GM19043 (cell line): Measurements from ENCODE around the gene COG3.

ENCODE experiments used
- ATAC-seq: cut with Tn5 transposase; IDR thresholded peaks from one replicate; pipeline ENCODE4 v1.9.1; 2021; ENCODE audit warnings: low read depth; ENCODE audit not compliant: unreplicated experiment

COG3 gene

DNA sequence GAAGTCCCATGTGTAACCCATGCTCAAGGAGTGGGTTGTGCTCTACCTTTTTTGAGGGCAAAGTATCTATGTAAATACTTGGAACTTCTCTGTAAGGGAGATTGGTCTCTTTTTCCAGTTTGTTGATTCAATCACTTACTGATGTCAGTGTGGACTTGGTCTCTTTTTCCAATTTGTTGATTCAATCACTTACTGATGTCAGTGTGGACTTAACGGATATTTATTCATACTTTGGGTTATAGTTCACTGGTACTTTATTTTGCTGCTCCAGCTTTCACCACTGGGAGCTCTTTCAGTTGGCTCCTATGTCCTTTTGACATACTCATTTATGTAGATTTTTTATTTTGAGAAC lies 36.4 kb downstream of the COG3 start:
- no peak for ATAC-seq

DNA sequence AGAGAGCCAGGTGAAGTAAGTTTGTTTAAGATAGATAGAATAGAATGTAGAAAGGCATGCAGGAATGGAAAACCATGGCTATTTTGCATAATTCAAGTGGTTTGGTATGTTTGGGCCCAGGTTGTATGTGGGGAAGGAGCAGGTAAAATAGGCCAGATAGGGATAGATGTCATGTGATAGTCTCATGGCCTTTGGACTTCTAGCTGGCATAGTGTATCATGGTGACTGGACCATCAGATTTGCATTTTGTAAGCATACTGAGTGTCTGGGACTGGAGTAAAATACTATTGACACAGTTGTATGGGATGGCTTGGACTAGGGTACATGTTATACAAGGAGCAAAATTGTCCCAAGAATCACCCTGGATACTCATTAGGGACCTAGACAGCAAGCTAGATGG lies 38.9 kb downstream of the COG3 start:
- no peak for ATAC-seq

DNA sequence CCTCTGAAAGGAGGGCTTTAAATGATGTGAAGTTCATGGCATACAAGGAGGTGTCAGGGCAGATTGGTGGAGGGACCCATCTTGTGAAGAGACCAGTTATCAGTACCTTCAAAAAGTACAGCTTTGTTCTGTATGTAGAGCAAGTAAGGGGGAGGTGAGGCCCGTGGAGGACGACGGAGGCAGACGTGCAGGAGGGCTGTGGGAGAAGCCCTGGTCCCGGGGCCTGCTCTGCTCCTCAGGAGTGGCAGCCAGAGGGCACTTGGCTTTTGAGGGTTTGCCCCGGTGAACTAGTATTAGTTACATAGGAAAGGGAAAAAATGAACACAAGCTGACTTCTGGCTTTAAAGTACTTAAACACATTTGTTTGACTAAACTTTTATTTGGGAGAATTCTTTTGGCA lies 42.1 kb downstream of the COG3 start:
- ATAC-seq: no peak

DNA sequence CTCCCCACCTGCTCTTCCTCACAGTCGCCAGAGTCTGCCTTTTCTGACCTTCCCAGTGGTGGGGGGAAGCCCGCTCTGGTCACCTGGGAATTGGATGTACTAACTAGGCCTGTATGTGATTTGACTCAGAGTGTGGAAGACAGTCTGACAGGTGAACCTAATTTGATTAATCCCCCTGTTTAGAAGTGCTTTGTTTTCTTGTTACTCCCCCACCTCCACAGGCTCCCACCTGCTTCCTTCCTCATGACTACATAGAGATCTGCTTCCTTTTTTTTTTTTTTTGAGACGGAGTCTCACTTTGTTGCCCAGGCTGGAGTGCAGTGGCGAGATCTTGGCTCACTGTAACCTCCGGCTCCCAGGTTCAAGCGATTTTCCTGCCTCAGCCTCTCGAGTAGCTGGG lies 44.0 kb downstream of the COG3 start:
- no peak for ATAC-seq

DNA sequence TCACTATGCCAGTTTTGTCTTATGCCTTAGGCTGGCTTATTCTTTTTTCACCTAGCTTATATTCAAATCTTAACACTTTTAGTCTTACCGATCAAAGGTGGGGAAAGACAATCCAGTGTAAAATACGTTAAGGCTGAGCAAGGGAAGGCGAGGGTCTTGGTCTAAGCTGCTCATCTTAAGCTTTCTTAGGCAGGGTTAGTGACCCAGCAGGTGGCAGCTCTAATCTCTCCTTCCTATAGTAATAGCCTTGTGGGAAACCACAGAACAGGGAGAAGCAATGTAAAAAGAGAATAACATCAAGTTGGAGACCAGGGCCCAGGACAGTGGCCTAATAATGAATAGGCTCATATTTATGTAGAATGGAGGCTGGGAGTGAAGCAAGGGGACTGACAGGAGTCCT lies 45.9 kb downstream of the COG3 start:
- no peak for ATAC-seq

DNA sequence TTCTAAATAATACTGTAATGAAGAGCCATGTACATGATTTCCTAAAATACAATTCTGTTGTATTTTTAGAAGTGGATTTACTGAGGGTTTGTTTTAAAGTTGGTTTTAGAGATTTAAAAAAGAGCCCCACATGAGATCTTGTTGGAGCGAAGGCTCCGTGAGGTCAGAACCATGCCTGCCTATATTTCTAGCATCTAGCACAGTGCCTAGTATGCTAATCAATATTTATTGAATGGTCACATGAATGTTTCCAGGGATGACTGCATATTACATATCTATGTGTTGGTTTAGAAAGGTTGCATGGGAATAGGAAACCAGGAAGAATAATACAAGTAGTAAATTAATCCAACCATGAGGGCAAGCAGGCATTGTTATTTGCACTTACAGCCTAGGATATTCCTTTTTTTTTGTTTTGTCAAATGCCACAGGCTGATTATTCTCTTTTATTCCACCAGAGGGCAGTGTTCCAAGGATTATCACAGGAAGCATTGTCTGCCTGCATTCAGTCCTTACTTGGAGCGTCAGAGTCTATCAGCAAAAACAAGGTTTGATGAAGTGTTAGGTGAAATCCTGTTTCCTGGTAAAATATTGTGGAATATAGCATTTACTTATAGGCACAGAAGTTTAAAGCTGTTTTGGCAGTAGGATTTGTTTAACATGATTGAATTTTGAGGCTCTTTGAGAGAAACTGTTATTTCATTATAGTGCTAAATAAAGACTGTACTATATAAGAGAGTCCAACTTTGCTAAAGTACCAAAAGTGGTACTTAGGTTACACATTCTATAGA lies 46.8 kb downstream of the COG3 start:
- ATAC-seq: no peak

DNA sequence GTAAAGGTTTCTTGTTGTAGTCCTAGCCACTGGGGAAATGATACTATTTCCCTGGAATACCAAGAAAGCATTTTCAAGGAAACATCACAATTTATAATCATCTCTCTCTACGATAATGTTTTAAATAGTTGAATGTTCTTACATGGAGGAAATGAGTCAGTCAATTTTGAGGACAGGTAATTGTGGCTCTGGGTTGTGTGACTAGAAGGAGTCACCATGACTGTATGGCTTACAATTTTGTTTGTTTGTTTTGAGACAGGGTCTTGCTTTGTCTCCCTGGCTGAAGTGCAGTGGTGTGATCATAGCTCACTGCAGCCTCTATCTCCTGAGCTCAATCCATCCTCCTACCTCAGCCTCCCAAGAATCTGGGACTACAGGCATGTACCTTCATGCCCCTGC lies 47.4 kb downstream of the COG3 start:
- ATAC-seq: no peak

DNA sequence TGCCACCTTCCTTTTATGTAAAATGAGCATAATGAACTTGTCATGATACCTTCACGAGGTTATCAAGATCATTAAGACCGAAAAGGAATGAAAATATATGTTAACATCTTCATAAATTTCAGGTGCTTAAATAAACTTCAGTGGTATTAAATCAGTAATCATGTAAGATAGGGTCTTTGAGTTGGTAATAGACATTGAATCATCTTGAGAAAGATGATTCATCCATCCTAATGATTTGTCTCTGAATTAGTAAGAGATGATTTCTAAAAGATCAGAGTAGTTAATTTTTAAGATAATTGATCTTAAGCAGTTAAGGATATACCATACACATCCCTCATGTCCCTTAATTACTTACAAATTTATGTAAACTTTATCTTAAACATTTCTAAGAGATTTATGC lies 52.0 kb downstream of the COG3 start:
- no peak for ATAC-seq

DNA sequence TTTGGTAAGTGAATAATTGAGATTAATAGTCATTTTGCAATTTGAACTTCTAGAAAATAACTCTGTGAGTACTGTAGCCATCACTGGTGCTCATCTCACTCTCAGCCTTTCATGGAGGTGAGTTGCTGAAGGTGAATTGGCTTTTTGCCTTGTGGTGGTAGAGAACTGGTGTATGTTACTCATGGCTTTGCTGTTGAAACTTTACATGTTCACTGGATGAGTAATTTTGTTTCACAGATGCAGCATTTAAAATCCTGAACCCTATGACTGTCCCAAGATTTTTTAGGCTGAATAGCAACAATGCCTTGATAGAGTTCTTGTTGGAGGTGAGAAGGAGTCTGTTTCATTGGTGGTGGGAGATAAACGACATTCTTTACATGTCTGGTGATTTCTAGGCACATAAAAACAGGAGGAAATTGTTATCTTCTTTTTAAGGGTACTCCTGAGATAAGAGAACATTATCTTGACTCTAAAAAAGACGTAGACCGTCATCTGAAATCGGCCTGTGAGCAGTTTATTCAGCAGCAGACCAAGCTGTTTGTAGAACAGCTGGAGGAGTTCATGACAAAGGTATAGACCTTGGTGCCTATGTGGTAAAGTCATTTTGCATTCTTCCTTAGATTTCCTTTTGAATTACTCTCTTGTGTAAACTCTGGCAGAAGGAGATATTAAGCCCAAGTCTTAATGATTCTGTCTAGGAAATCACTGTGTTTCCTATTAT lies 53.9 kb downstream of the COG3 start:
- no peak for ATAC-seq

DNA sequence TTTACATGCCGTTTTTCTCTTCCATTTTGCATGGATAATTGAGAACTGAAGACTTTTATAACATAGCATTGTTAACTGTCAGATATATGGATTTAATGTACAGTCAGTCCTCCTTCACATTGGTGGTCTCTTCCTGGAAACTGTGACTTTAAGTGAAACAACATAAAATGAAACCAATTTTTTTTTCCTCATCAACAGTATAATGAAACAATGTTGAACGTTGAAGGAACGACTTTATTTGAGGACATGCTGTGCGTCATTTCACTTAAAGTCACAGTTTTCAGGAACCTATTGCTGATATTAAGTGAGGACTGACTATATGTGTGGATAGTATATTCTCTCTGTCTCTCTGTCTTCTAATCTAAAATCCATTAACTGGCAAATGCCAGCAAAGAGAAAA lies 54.8 kb downstream of the COG3 start:
- ATAC-seq: no peak

DNA sequence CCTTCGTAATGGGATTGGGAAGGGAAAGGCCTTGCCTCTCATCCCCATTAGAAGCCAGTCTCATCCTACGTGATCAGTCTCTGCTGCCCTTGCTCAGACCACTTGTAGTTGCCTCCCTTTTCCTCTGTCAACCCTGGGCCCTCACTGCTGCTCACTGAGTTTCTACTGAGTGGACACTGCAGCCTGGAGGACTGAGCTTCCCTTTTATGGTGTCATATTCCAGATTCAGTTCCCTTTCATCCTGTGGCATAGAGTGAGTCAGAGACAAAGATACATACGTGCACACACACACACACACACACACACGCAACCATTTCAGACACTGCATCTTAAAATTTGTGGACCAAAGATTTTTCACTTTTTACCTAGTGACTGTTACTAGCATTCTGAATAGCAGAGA lies 56.6 kb downstream of the COG3 start:
- ATAC-seq: no peak

DNA sequence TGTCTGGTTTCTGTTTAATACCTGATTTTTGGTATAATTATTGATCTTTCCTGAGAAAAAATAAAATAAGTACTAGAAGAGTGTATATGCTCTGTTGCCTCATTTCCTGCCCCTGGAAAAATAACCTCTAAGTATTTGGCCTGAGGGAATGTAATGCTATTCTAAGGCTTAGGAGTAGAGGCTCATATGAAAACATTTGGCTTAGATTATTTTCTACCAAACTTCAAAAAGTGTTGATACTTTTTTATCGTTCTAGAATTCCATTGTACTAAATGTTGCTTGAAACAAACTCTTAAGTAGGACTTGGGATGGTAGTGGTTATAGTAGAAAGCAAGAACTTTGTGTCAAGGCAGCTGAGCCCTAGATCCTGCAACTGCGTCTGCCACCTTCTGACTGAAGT lies 57.8 kb downstream of the COG3 start:
- no peak for ATAC-seq

DNA sequence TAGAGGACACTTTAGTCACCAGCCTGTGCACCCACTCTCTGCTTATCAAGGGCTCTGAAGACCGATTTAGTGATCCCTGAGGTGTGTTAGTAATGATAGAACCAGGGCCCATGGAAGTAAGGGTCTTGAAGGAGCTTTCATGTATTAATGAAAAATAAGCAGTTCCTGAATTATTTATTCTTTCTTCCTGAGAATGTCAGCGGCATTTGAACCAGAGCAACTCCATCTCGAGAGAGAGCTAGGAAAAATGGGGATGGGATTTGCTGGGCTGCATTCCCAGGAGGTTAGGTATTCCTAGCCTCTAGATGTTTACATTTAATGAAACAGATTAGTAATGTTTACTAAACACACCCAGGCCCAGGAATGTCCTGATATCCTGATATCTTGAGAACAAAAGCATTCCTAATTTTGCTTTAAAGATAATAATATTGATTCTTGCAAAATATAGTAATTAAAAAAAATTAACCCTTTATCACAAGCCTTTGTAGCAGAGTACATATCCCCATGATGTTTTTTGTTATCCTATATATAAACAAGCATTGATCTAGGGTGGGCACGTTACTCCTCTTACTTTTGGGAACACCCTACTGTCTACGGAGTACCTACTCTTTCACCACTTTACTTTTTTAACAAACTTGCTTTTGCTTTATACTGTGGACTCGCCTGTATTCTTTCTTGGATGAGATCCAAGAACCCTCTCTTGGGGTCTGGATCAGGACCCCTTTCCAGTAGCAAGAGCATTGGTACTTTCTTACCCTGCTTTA lies 63.1 kb downstream of the COG3 start:
- ATAC-seq: no peak

DNA sequence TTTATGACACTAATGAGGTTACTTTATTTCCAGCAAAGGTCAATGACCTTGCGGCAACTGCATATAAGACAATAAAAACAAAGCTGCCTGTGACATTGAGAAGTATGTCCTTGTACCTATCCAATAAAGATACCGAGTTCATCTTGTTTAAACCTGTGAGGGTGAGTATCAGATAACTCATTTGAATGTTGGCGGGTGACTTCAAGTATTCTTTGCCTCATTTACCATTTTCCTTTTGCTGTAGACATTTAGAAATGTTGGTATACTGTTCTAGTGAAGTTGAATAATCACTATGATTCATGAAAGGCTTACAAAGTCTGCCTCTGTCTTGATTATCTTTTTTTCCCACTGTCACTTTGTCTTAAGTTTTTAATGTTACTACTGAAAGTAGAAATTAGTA lies 65.0 kb downstream of the COG3 start:
- ATAC-seq: no peak

DNA sequence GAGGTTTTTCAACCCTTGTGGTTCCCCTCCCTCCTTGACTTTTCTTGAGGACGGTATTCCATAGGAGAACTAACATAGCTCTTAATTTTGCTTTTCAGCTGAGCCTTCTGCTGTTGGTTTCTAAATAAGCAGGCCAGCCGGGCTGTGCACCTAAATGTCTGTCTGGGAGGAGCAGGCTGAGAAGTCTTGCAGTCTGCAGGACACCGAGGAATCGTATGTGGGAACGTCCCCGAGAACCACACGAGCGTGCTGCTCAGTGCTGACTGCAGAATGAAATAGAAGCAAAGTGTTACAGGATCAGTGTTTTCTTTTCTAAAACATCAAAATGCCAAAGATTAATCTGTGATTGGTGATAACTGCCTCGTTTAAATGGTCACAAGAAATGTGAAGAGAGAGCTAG lies 69.9 kb downstream of the COG3 start:
- no peak for ATAC-seq

DNA sequence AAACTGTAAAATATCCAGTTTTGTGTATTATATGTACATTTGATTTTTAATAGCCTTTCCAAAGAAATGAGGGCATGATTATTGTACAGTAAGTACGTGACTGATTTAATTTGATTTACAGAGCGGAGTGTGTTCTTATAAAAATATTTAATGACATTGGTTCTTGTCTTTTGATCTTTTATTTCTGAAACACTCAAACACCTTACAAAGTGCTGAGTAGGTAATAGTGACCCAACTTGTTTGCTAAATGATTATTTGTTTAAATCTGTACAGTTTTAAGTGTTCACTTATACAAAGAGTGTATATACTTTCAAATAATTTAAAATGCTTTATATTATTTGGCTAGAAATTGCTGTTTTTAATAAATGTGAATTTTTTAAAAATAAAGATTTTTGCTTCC lies 71.5 kb downstream of the COG3 start:
- ATAC-seq: no peak

DNA sequence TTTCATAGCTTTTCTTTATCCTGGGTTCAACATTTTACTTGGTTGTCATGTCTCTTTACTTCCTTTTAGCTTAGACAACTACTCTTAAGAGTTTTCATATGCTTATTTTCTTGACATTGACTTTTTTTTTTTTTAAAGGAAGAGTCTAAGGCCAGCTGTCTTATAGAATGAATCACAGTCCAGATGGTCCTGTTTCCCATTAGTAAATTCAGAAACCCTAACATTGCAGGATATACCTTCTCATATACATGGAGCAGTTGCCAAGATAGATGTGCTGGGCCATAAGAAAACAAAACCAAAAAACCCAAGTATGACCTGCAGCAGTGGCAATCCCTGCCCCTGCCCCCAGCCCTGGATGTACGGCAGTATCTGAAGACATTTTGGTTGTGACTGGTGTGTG lies 72.8 kb downstream of the COG3 start:
- ATAC-seq: no peak

DNA sequence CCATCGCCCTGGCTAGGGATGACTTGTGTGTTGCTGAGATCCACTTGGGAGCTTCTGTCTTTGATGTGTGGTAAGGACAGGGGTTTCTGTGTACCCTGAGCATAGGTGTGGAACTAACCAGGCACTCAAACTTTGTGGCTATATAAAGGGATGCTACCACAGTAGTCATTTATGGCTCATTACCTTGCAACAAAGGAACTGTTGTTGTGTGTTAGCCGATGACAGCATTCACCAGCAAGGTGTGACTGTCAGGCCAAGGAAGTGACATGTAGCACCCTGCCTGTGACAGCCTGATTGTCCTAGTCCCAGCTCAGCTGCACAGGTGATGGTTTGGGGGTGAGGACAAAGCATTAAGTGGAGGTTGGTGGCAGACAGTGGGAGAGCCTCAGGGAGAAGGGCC lies 73.6 kb downstream of the COG3 start:
- no peak for ATAC-seq

DNA sequence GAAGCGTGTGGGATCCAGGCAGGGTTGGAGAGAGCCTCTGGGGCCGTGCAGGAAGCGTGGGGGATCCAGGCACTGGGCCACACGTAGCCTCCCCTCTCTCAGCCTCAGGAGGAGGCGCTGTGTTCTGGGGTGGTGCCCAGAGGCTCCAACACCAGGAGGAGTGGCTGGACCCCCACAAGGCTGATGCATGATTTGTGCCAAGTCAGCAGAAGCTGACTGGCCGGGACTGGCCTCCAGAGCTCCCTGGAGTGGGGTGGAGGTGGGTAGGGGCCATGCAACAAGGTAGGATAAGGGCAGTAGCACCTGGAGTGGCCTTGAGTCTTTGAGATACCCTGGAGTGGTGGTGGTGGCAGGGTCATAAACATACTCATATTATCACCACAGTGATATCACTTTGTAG lies 75.5 kb downstream of the COG3 start:
- ATAC-seq: no peak

DNA sequence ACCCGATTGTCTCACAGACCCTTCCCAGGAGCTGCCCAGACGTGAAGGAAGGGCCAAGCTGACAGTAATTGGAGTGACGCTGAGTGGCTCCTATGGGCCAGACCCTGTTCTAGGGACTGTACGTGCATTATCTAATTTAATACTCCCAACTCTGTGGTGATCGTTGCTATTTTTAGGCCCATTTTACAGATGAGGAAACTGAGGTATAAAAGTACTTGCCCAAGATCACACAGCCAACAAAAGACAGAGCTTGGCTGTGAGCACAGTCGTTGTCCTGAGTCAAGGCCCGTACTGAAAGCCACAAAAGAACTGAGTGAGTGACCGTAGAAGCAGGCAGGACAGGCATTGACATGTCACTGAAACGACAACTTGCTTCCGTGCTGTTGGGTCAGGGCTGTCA lies 76.1 kb downstream of the COG3 start:
- no peak for ATAC-seq

DNA sequence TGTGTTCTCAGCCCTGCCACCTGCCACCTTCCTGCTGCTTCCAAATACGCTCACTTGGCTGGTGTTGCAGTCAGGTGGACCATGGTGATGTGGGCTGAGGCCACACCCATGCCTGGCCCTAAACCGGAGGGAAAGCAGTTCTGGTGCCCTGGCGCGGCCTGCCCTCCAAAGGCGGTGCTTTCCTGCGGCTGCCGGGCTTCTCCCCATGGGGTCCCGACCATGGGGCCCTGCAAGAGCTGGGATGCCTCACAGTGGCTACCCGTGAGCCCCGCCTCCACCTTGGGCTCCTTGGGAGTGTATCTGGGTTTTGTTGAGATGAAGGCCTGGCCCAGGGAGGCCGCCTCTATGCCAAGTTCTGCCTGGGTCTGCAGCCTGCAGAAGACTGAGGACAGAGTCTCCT lies 77.1 kb downstream of the COG3 start:
- ATAC-seq: no peak

DNA sequence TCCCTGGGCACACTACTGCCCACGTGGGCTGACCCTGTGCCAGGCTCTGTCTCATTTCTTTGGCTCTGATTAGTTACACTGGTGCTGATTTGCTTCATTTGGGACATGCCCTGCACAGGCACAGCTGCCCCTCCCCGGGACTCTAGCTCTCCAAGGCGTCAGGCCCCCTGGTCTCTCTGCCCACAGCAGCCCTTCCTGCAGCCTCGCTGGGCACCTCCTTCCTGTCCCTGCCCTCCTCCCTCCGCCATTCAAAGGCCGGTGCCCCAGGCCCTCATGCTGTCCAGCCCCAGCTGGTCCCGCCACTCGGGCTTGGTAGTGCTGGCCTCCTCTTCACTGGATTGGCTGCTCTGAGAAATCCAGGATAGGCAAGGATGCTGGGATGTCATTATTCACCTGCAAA lies 77.7 kb downstream of the COG3 start:
- no peak for ATAC-seq
